Heart right ventricle (tissue), 16 donors: ENCODE data around the gene GPS1. TPM values are rescaled to one million over a fixed set of nuclear protein-coding genes. Genes with fewer than 3 reads are reported as not detected.
A peak's percentile ranks its signal among the peaks of the same experiment; 100 is the strongest.

Experiments
- ATAC-seq, 8 donors: fragments of 200-7000 bp; cut with Tn5 transposase; one replicate each; pipeline ENCODE4 v1.9.1; 2020; ENCODE audit warnings: mild to moderate bottlenecking in 8 of 8, moderate library complexity in 8 of 8, moderate number of reproducible peaks in 1 of 8
- DNase-seq, 2 donors: peaks; one replicate each; pipeline ENCODE4 v3.0.0-alpha.2; 2020
- H3K27ac ChIP-seq, 10 donors: fragments of 200-600 bp; sonication (generic) in 2 of 10; one replicate each; pipeline versions ENCODE4 v1.5.0 to v1.8.0; 2020 to 2022; ENCODE audit warnings: mild to moderate bottlenecking in 3 of 10
- H3K27me3 ChIP-seq, 7 donors: fragments of 200-600 bp; one replicate each; pipeline ENCODE4 v1.8.0; 2021 to 2022; ENCODE audit warnings: mild to moderate bottlenecking in 2 of 7
- H3K36me3 ChIP-seq, 9 donors: fragments of 200-600 bp; sonication (generic) in 1 of 9; one replicate each; pipeline versions ENCODE4 v1.5.0 to v1.8.0; 2020 to 2022; ENCODE audit warnings: mild to moderate bottlenecking in 2 of 9
- H3K4me1 ChIP-seq, 9 donors: fragments of 200-600 bp; sonication (generic) in 1 of 9; one replicate each; pipeline versions ENCODE4 v1.5.0 to v1.8.0; 2020 to 2022; ENCODE audit warnings: mild to moderate bottlenecking in 4 of 9
- H3K4me3 ChIP-seq, 10 donors: fragments of 200-600 bp; sonication (generic) in 2 of 10; one replicate each; pipeline versions ENCODE4 v1.5.0 to v1.8.0; 2020 to 2022; ENCODE audit warnings: mild to moderate bottlenecking in 7 of 10, moderate library complexity in 2 of 10
- H3K9me3 ChIP-seq, 11 donors: fragments of 200-600 bp in 10 of 11; sonication (generic) in 2 of 11; one replicate each; pipeline versions ENCODE4 v1.5.0 to v1.8.0; 2013 to 2022; ENCODE audit warnings: mild to moderate bottlenecking in 2 of 11, control low read depth in 1 of 11, moderate library complexity in 1 of 11
- CTCF ChIP-seq, 9 donors: fragments of 200-600 bp; sonication (generic) in 2 of 9; IDR thresholded peaks; one replicate each; pipeline versions ENCODE4 v1.5.0 to v1.8.0; 2021 to 2022; ENCODE audit warnings: antibody characterized with exemption in 9 of 9, mild to moderate bottlenecking in 5 of 9, moderate library complexity in 1 of 9
- WGBS, 2 donors: extraction: QIAGEN DNeasy Blood & Tissue Kit; methylation state at CpG; one replicate each; pipeline ENCODE4 v1.1.7; 2013; ENCODE audit warnings: inconsistent platforms in 1 of 2; 5-methylcytosine and 5-hydroxymethylcytosine counted together
- intact Hi-C, 10 donors: fragments of 100-400 bp; cut with DNase I; formaldehyde crosslinking; loops; one replicate each; pipeline versions ENCODE4 v1.11.1 to v1.14.2; 2022
- polyA plus RNA-seq, 2 donors: library from polyadenylated mRNA; stranded (reverse); fragments of 200-250 nt; gene quantifications; one replicate each; pipeline ENCODE4 v1.2.3, GENCODE V29; 2013
- total RNA-seq, 10 donors: library from RNA; stranded (reverse); fragmentation: NEBNext Ultra II Directional in 3 of 10; extraction: Animal tissue kit (Norgen Biotek cat#: 25700) in 3 of 10; gene quantifications; one replicate each; pipeline versions ENCODE4 v1.2.1 to v1.2.4, GENCODE V29; 2021 to 2023
- donor health status: Arrhythmogenic right ventricular cardiomyopathy.
- donor health status: ischemic (EF 13 %, LVEDD 7.1; RV severe dilation, severe dysfunction).
- donor health status: healthy with polysubstance abuse.
- donor health status: DM: no; HTN: yes; CAD: no.
- donor health status: DM: no; HTN: no; CAD: no.
- donor health status: ischemic (EF 25% LVEDD 6.9; RV normal size, moderate dysfunction).
- donor health status: ischemic (EF 25% LVEDD 5.7; RV mildly dilated, moderate dysfunction).
- donor health status: healthy.
- donor health status: DM: yes; HTN: yes; CAD: no.
- donor health status: Ischemic cardiomyopathy.
- donor health status: ischemic (EF 35%, LVEDD 5.7; RV mildly dilated, moderate dysfunction).
- donor health status: nonischemic (EF 11% LVEDD 7.7; RV severe dilation, severe dysfunction).
- donor health status: DM: yes; HTN: yes; CAD: no.
- donor health status: PGD.
- donor health status: ischemic (EF 29% LVEDD 5.4; RV normal size, mild dysfunction).
- donor health status: nonischemic (EF 23%, LVEDD 6.1; RV moderate dilation, normal function).

Gene GPS1
- total and polyA plus RNA-seq, 12 donors, result 68.9 to 183 (median 81.9) TPM

GRCh38 chr17:82101301-82101715, 49.6 kb downstream of the GPS1 start:
- Histone ChIP-seq H3K36me3 (peaks cover 0 to under 1% (median 0%) of the 10 kb centered on the region in 9 donors), H3K27me3 (no peaks in the 10 kb centered on the region), H3K4me3 (no peak overlapping the region), H3K9me3 (no peaks in the 10 kb centered on the region), H3K4me1 (peaks cover 15 to 60% (median 47%) of the 10 kb centered on the region in 9 donors), H3K27ac (peak overlapping the region in 5 of 10 donors; percentile 18 to 45 (median 30))
- DNase-seq, result peak in 1 of 2 donors; percentile 26
- 56 to 65% methylated on average over 10 of the region's 10 CpGs for WGBS, 2 donors
- intact Hi-C loops, result loop anchor here in 2 of 10 donors (5.0 to 10.0 kb wide), 2 partner anchors 57 to 69 kb away; partner anchors contain the start of gene RAC3 (in 1 of the 2)
- peak in 1 of 8 donors; percentile 3 for ATAC-seq
- no peak for TF ChIP-seq CTCF (IDR thresholded peaks at IDR 0.05)

GRCh38 chr17:82101767-82102679, 50.3 kb downstream of the GPS1 start:
- H3K4me1 ChIP-seq, result peaks cover 15 to 60% (median 48%) of the 10 kb centered on the region in 9 donors
- no peaks in the 10 kb centered on the region for H3K36me3 ChIP-seq
- 71 to 79% methylated on average over 18 of the region's 18 CpGs for WGBS, 2 donors
- DNase-seq (peak in 1 of 2 donors; percentile 16), ATAC-seq (no peak)
- intact Hi-C loops, result loop anchor here in 2 of 10 donors (5.0 to 10.0 kb wide), 2 partner anchors 57 to 70 kb away; partner anchors contain the start of gene RAC3 (in 1 of the 2)
- H3K27me3 ChIP-seq, result no peaks in the 10 kb centered on the region
- no peaks in the 10 kb centered on the region for H3K9me3 ChIP-seq
- no peak overlapping the region for H3K4me3 ChIP-seq
- H3K27ac ChIP-seq, result peak overlapping the region in 1 of 10 donors; percentile 45
- no peak for TF ChIP-seq CTCF (IDR thresholded peaks at IDR 0.05)

- TF ChIP-seq CTCF (IDR thresholded peaks at IDR 0.05), result no peak
- 44 to 51% methylated on average over 24 of the region's 24 CpGs for WGBS, 2 donors
- Histone ChIP-seq H3K36me3 (no peaks in the 10 kb centered on the region), H3K27ac (peak overlapping the region in 7 of 10 donors; percentile 27 to 52 (median 39)), H3K9me3 (no peaks in the 10 kb centered on the region), H3K4me3 (no peak overlapping the region), H3K27me3 (no peaks in the 10 kb centered on the region), H3K4me1 (peaks cover 15 to 62% (median 46%) of the 10 kb centered on the region in 9 donors)
- intact Hi-C loops, result loop anchor here in 2 of 10 donors (5.0 to 10.0 kb wide), 2 partner anchors 59 to 72 kb away; partner anchors contain the start of gene RAC3 (in 1 of the 2)
- ATAC-seq, result peak in 6 of 8 donors; percentile 2 to 25 (median 15)
- DNase-seq, result peak in 1 of 2 donors; percentile 57
Observed at GRCh38 chr17:82103553-82104451, 52.1 kb downstream of the GPS1 start.
